HepG2 (cell line): Measurements from ENCODE around the gene SLC5A6. TPM values are rescaled to one million over a fixed set of nuclear protein-coding genes. Genes with fewer than 3 reads are reported as not detected.

Source experiments
- BORCS8-MEF2B ChIP-seq: sonication (generic); formaldehyde crosslinking; IDR thresholded peaks from 2 replicates; pipeline ENCODE4 v1.8.0; 2022; ENCODE audit warnings: mild to moderate bottlenecking, missing genetic modification reagents
- FOXA3 ChIP-seq: IDR thresholded peaks from 2 replicates; pipeline ENCODE4 v1.6.1; 2016; ENCODE audit warnings: missing genetic modification reagents, missing compliant biosample characterization
- HOXD1 ChIP-seq: sonication (generic); formaldehyde crosslinking; IDR thresholded peaks from 2 replicates; pipeline ENCODE4 v1.5.0; 2020; ENCODE audit warnings: missing genetic modification reagents
- KDM4B ChIP-seq: sonication (generic); formaldehyde crosslinking; IDR thresholded peaks from 2 replicates; pipeline ENCODE4 v1.4.0; 2020; ENCODE audit warnings: missing genetic modification reagents
- KLF11 ChIP-seq: IDR thresholded peaks from 2 replicates; pipeline ENCODE4 v1.6.1; 2016; ENCODE audit warnings: missing compliant biosample characterization
- MIXL1 ChIP-seq: IDR thresholded peaks from 2 replicates; pipeline ENCODE4 v1.6.1; 2016
- RBM22 ChIP-seq: fragments of 200-400 bp; formaldehyde crosslinking; optimal IDR thresholded peaks from 2 replicates; pipeline ENCODE3; 2017; ENCODE audit warnings: mild to moderate bottlenecking, low read length, moderate library complexity
- SIN3A ChIP-seq: IDR thresholded peaks from 2 replicates; pipeline ENCODE4 v1.6.1; 2011; ENCODE audit warnings: low read depth, mild to moderate bottlenecking, control low read depth, low read length, borderline replicate concordance
- TAF1 ChIP-seq: sonication (generic); formaldehyde crosslinking; IDR thresholded peaks from 2 replicates; pipeline ENCODE4 v1.4.0; 2020; ENCODE audit warnings: missing genetic modification reagents
- TARDBP ChIP-seq: sonication (generic); formaldehyde crosslinking; IDR thresholded peaks from 2 replicates; pipeline ENCODE4 v1.8.0; 2022; ENCODE audit warnings: mild to moderate bottlenecking, missing genetic modification reagents
- TEAD3 ChIP-seq: optimal IDR thresholded peaks from 2 replicates; pipeline ENCODE3; 2016; ENCODE audit warnings: borderline replicate concordance
- ZNF121 ChIP-seq: sonication (generic); formaldehyde crosslinking; IDR thresholded peaks from 2 replicates; pipeline ENCODE4 v1.5.0; 2020; ENCODE audit warnings: mild to moderate bottlenecking, missing genetic modification reagents
- ZNF205 ChIP-seq: IDR thresholded peaks from 2 replicates; pipeline ENCODE4 v1.6.1; 2018; ENCODE audit warnings: missing biosample characterization, missing genetic modification reagents
- ZNF235 ChIP-seq: sonication (generic); formaldehyde crosslinking; IDR thresholded peaks from 2 replicates; pipeline ENCODE4 v1.8.1; 2023; ENCODE audit warnings: mild to moderate bottlenecking, missing genetic modification reagents, borderline replicate concordance
- ZNF547 ChIP-seq: sonication (generic); formaldehyde crosslinking; IDR thresholded peaks from 2 replicates; pipeline ENCODE4 v1.5.1; 2020; ENCODE audit warnings: mild to moderate bottlenecking, missing genetic modification reagents
- ZNF629 ChIP-seq: sonication (generic); formaldehyde crosslinking; conservative IDR thresholded peaks from 2 replicates; pipeline ENCODE4 v1.5.0; 2020; ENCODE audit warnings: missing genetic modification reagents
- ZNF878 ChIP-seq: sonication (generic); formaldehyde crosslinking; IDR thresholded peaks from 2 replicates; pipeline ENCODE4 v1.8.1; 2023; ENCODE audit warnings: mild to moderate bottlenecking, missing genetic modification reagents, moderate library complexity
- polyA plus RNA-seq, 8 experiments: library from polyadenylated mRNA; depleted of rRNA in 3 of 8; stranded (reverse) in 7 of 8; unstranded in 1 of 8; fragments of >200 nt; fragmentation: Illumina TruSeq in 4 of 8; extraction: Trizol in 4 of 8; gene quantifications; 2 replicates each; pipeline versions ENCODE4 v1.2.1 to v1.2.3, GENCODE V29; 2011 to 2016; ENCODE audit warnings: low read depth in 4 of 8, missing spikeins in 1 of 8, mixed read lengths in 1 of 8; ENCODE audit not compliant: insufficient read depth in 1 of 8
- total RNA-seq, 5 experiments: library from RNA; depleted of rRNA; stranded (reverse); fragments of >200 nt; fragmentation: Illumina TruSeq; extraction: Trizol; gene quantifications; 2 replicates each; pipeline ENCODE4 v1.2.3, GENCODE V29; 2016; ENCODE audit warnings: low read depth in 1 of 5
- TF ChIP-seq, protein P1 (sequence below): sonication (generic); formaldehyde crosslinking; IDR thresholded peaks from 2 replicates; pipeline ENCODE4 v1.5.1; 2020; ENCODE audit warnings: mild to moderate bottlenecking, moderate library complexity, missing genetic modification reagents
- TF ChIP-seq, protein P2 (sequence below): sonication (generic); formaldehyde crosslinking; IDR thresholded peaks from 2 replicates; pipeline ENCODE4 v1.4.0; 2020; ENCODE audit warnings: missing genetic modification reagents
- TF ChIP-seq, protein P3 (sequence below): IDR thresholded peaks from 2 replicates; pipeline ENCODE4 v1.6.1; 2018; ENCODE audit warnings: missing genetic modification reagents
- TF ChIP-seq, protein P4 (sequence below): sonication (generic); formaldehyde crosslinking; IDR thresholded peaks from 2 replicates; pipeline ENCODE4 v1.8.1; 2023; ENCODE audit warnings: mild to moderate bottlenecking, missing genetic modification reagents
- TF ChIP-seq, protein P5 (sequence below): sonication (generic); formaldehyde crosslinking; IDR thresholded peaks from 2 replicates; pipeline ENCODE4 v1.5.0; 2020; ENCODE audit warnings: mild to moderate bottlenecking, missing genetic modification reagents

Gene SLC5A6
- total and polyA plus RNA-seq, 2 of the 13 experiments (the other 11 are each of a cell fraction or from before 2014, with no cell fraction given): 135 to 417 TPM

DNA sequence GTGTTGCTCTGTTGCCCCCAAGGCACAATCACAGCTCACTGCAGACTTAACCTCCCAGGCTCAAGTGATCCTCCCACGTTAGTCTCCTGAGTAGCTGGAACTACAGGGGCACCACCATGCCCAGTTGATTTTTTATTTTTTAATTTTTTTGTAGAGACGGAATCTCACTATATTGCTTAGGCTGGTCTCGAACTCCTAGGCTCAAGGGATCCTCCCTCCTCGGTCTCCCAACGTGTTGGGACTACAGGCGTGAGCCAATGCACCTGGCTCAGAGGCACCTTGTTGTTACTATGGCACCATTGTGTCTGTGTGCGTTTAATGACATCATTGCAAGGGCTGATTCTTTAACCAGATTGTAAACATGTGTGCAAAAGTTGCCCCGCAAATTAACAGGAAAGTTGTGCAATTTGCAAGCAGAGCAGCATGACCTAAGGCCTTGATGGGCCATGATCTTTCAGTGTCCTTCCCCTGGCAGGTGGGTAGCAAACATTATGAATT, 40.7 kb downstream of the SLC5A6 start (continued):
- TF ChIP-seq, protein P1, sequence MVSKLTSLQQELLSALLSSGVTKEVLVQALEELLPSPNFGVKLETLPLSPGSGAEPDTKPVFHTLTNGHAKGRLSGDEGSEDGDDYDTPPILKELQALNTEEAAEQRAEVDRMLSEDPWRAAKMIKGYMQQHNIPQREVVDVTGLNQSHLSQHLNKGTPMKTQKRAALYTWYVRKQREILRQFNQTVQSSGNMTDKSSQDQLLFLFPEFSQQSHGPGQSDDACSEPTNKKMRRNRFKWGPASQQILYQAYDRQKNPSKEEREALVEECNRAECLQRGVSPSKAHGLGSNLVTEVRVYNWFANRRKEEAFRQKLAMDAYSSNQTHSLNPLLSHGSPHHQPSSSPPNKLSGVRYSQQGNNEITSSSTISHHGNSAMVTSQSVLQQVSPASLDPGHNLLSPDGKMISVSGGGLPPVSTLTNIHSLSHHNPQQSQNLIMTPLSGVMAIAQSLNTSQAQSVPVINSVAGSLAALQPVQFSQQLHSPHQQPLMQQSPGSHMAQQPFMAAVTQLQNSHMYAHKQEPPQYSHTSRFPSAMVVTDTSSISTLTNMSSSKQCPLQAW (CRISPR knock-in tag): peak; percentile 96
- TF ChIP-seq ZNF547 (CRISPR knock-in tag) (peak; percentile 46; the same call in 1 of the 2 replicates), ZNF629 (CRISPR knock-in tag) (peak; percentile 35; the same call in 1 of the 2 replicates), TAF1 (no peak; the same call in 1 of the 2 replicates), ZNF205 (CRISPR knock-in tag) (peak; percentile 82), ZNF878 (CRISPR knock-in tag) (peak; percentile 89; the same call in 1 of the 2 replicates), HOXD1 (CRISPR knock-in tag) (peak; percentile 93), RBM22 (no peak), ZNF121 (peak; percentile 80), FOXA3 (CRISPR knock-in tag) (peak; percentile 100), BORCS8-MEF2B (no peak), TARDBP (CRISPR knock-in tag) (peak; percentile 94; the same call in 1 of the 2 replicates), TEAD3 (CRISPR knock-in tag) (peak; percentile 86), KDM4B (CRISPR knock-in tag) (peak; percentile 97; the same call in 1 of the 2 replicates), KLF11 (CRISPR knock-in tag) (peak; percentile 92; the same call in 1 of the 2 replicates), SIN3A (peak; percentile 55; the same call in 1 of the 2 replicates), MIXL1 (CRISPR knock-in tag) (peak; percentile 100), ZNF235 (no peak)
- TF ChIP-seq, protein P2, sequence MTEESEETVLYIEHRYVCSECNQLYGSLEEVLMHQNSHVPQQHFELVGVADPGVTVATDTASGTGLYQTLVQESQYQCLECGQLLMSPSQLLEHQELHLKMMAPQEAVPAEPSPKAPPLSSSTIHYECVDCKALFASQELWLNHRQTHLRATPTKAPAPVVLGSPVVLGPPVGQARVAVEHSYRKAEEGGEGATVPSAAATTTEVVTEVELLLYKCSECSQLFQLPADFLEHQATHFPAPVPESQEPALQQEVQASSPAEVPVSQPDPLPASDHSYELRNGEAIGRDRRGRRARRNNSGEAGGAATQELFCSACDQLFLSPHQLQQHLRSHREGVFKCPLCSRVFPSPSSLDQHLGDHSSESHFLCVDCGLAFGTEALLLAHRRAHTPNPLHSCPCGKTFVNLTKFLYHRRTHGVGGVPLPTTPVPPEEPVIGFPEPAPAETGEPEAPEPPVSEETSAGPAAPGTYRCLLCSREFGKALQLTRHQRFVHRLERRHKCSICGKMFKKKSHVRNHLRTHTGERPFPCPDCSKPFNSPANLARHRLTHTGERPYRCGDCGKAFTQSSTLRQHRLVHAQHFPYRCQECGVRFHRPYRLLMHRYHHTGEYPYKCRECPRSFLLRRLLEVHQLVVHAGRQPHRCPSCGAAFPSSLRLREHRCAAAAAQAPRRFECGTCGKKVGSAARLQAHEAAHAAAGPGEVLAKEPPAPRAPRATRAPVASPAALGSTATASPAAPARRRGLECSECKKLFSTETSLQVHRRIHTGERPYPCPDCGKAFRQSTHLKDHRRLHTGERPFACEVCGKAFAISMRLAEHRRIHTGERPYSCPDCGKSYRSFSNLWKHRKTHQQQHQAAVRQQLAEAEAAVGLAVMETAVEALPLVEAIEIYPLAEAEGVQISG: 0 out of 2 replicates have a peak, but pooled peaks have one; percentile 46
- TF ChIP-seq, protein P3, sequence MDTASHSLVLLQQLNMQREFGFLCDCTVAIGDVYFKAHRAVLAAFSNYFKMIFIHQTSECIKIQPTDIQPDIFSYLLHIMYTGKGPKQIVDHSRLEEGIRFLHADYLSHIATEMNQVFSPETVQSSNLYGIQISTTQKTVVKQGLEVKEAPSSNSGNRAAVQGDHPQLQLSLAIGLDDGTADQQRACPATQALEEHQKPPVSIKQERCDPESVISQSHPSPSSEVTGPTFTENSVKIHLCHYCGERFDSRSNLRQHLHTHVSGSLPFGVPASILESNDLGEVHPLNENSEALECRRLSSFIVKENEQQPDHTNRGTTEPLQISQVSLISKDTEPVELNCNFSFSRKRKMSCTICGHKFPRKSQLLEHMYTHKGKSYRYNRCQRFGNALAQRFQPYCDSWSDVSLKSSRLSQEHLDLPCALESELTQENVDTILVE: peak; percentile 80; the same call in 1 of the 2 replicates
- TF ChIP-seq, protein P4, sequence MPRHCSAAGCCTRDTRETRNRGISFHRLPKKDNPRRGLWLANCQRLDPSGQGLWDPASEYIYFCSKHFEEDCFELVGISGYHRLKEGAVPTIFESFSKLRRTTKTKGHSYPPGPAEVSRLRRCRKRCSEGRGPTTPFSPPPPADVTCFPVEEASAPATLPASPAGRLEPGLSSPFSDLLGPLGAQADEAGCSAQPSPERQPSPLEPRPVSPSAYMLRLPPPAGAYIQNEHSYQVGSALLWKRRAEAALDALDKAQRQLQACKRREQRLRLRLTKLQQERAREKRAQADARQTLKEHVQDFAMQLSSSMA (CRISPR knock-in tag): no peak
- TF ChIP-seq, protein P5, sequence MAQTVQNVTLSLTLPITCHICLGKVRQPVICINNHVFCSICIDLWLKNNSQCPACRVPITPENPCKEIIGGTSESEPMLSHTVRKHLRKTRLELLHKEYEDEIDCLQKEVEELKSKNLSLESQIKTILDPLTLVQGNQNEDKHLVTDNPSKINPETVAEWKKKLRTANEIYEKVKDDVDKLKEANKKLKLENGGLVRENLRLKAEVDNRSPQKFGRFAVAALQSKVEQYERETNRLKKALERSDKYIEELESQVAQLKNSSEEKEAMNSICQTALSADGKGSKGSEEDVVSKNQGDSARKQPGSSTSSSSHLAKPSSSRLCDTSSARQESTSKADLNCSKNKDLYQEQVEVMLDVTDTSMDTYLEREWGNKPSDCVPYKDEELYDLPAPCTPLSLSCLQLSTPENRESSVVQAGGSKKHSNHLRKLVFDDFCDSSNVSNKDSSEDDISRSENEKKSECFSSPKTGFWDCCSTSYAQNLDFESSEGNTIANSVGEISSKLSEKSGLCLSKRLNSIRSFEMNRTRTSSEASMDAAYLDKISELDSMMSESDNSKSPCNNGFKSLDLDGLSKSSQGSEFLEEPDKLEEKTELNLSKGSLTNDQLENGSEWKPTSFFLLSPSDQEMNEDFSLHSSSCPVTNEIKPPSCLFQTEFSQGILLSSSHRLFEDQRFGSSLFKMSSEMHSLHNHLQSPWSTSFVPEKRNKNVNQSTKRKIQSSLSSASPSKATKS: peak; percentile 98; the same call in 1 of the 2 replicates
